H9 (cell line): ENCODE measurements around the gene CDC42EP4. TPM values are rescaled to one million over a fixed set of nuclear protein-coding genes. Genes with fewer than 3 reads are reported as not detected.

Experiments
- DNase-seq: peaks from one replicate; pipeline ENCODE4 v3.0.0-alpha.2; 2017
- H2AFZ ChIP-seq: one replicate; pipeline ENCODE4 v1.6.1; 2013; ENCODE audit warnings: mild to moderate bottlenecking, low read length, control low read depth, moderate library complexity
- H2AK5ac ChIP-seq: 2 replicates; pipeline ENCODE4 v1.6.1; 2013; ENCODE audit warnings: low read length, control low read depth, mixed read lengths; ENCODE audit not compliant: insufficient read length
- H2BK120ac ChIP-seq: one replicate; pipeline ENCODE4 v1.6.1; 2013; ENCODE audit warnings: low read depth, mild to moderate bottlenecking, low read length, control low read depth, inconsistent platforms; ENCODE audit not compliant: poor library complexity, severe bottlenecking
- H2BK12ac ChIP-seq: 2 replicates; pipeline ENCODE4 v1.6.1; 2013; ENCODE audit warnings: low read length, control low read depth, mixed read lengths, low read depth; ENCODE audit not compliant: insufficient read length
- H2BK15ac ChIP-seq: 2 replicates; pipeline ENCODE4 v1.6.1; 2013; ENCODE audit warnings: low read depth, low read length, control low read depth
- H2BK20ac ChIP-seq: one replicate; pipeline ENCODE4 v1.6.1; 2013; ENCODE audit warnings: low read depth, mild to moderate bottlenecking, low read length, control low read depth, inconsistent platforms; ENCODE audit not compliant: poor library complexity, severe bottlenecking
- H2BK5ac ChIP-seq: 2 replicates; pipeline ENCODE4 v1.6.1; 2013; ENCODE audit warnings: low read length, control low read depth, mixed read lengths; ENCODE audit not compliant: insufficient read length
- H3K14ac ChIP-seq: 2 replicates; pipeline ENCODE4 v1.6.1; 2013; ENCODE audit warnings: low read length, control low read depth; ENCODE audit not compliant: insufficient read depth
- H3K18ac ChIP-seq: 2 replicates; pipeline ENCODE4 v1.6.1; 2013; ENCODE audit warnings: low read depth, mild to moderate bottlenecking, mixed read lengths, low read length, control low read depth; ENCODE audit not compliant: insufficient read length
- H3K23ac ChIP-seq: 2 replicates; pipeline ENCODE4 v1.6.1; 2013; ENCODE audit warnings: low read length, control low read depth, mixed read lengths, low read depth; ENCODE audit not compliant: insufficient read length
- H3K23me2 ChIP-seq: 2 replicates; pipeline ENCODE4 v1.6.1; 2013; ENCODE audit warnings: low read depth, mild to moderate bottlenecking, mixed read lengths, low read length, control low read depth; ENCODE audit not compliant: insufficient read length, poor library complexity, severe bottlenecking
- H3K27ac ChIP-seq: 2 replicates; pipeline ENCODE4 v1.5.1; 2013; ENCODE audit warnings: low read length, control low read depth, mixed read lengths, low read depth; ENCODE audit not compliant: insufficient read length
- H3K27me3 ChIP-seq: 2 replicates; pipeline ENCODE4 v1.6.1; 2013; ENCODE audit warnings: low read length, control low read depth, inconsistent platforms; ENCODE audit not compliant: insufficient read depth
- H3K4ac ChIP-seq: 2 replicates; pipeline ENCODE4 v1.6.1; 2013; ENCODE audit warnings: low read depth, mild to moderate bottlenecking, control low read depth, inconsistent platforms, low read length, moderate library complexity
- H3K4me1 ChIP-seq: 2 replicates; pipeline ENCODE4 v1.6.1; 2013; ENCODE audit warnings: low read length, control low read depth, inconsistent platforms; ENCODE audit not compliant: insufficient read depth
- H3K4me2 ChIP-seq: 2 replicates; pipeline ENCODE4 v1.6.1; 2013; ENCODE audit warnings: low read length, control low read depth, mixed read lengths; ENCODE audit not compliant: insufficient read length, insufficient read depth
- H3K56ac ChIP-seq: 2 replicates; pipeline ENCODE4 v1.6.1; 2013; ENCODE audit warnings: low read depth, mild to moderate bottlenecking, mixed read lengths, low read length, control low read depth; ENCODE audit not compliant: insufficient read length
- H3K79me1 ChIP-seq: 2 replicates; pipeline ENCODE4 v1.6.1; 2013; ENCODE audit warnings: low read depth, mild to moderate bottlenecking, moderate library complexity, low read length, control low read depth, inconsistent platforms; ENCODE audit not compliant: insufficient read depth, poor library complexity, severe bottlenecking
- H3K79me2 ChIP-seq: 2 replicates; pipeline ENCODE4 v1.6.1; 2013; ENCODE audit warnings: low read length, control low read depth, inconsistent platforms; ENCODE audit not compliant: insufficient read depth
- H3K9ac ChIP-seq: 2 replicates; pipeline ENCODE4 v1.6.1; 2013; ENCODE audit warnings: low read length, control low read depth, mixed read lengths; ENCODE audit not compliant: insufficient read length; ENCODE audit errors: extremely low read depth
- H3K9me3 ChIP-seq: one replicate; pipeline ENCODE4 v1.6.1; 2013; ENCODE audit warnings: low read depth, low read length, inconsistent platforms; ENCODE audit not compliant: control insufficient read depth
- H3T11ph ChIP-seq: one replicate; pipeline ENCODE4 v1.6.1; 2013; ENCODE audit warnings: mild to moderate bottlenecking, low read length, control low read depth, inconsistent platforms
- H4K20me1 ChIP-seq: one replicate; pipeline ENCODE4 v1.6.1; 2013; ENCODE audit not compliant: control insufficient read depth, insufficient read length, insufficient read depth
- H4K5ac ChIP-seq: 2 replicates; pipeline ENCODE4 v1.6.1; 2013; ENCODE audit warnings: low read depth, mild to moderate bottlenecking, mixed read lengths, low read length, control low read depth; ENCODE audit not compliant: insufficient read length
- H4K8ac ChIP-seq: replicated peaks from 2 replicates; pipeline ENCODE4 v1.6.1; 2013; ENCODE audit warnings: low read length, control low read depth, mixed read lengths, low read depth; ENCODE audit not compliant: insufficient read length
- H4K91ac ChIP-seq: 2 replicates; pipeline ENCODE4 v1.6.1; 2013; ENCODE audit warnings: low read depth, mild to moderate bottlenecking, moderate library complexity, mixed read lengths, low read length, control low read depth; ENCODE audit not compliant: insufficient read length
- H3K27ac Mint-ChIP-seq, 3 experiments: 2 replicates in 2 of 3; 3 replicates in 1 of 3; pipeline ENCODE4 v1.8.0; 2020 to 2021; ENCODE audit warnings: mixed read lengths in 3 of 3, mild to moderate bottlenecking in 1 of 3, moderate library complexity in 1 of 3
- H3K27me3 Mint-ChIP-seq: 2 replicates; pipeline ENCODE4 v1.8.0; 2021; ENCODE audit warnings: low read depth, mild to moderate bottlenecking, moderate library complexity, mixed read lengths
- H3K36me3 Mint-ChIP-seq, 3 experiments: 2 replicates in 2 of 3; 3 replicates in 1 of 3; pipeline ENCODE4 v1.8.0; 2020 to 2021; ENCODE audit warnings: low read depth in 3 of 3, mixed read lengths in 3 of 3; ENCODE audit not compliant: insufficient read depth in 1 of 3
- H3K4me1 Mint-ChIP-seq, 2 experiments: 2 replicates each; pipeline ENCODE4 v1.8.0; 2020; ENCODE audit warnings: mixed read lengths in 2 of 2
- H3K4me3 Mint-ChIP-seq, 2 experiments: 2 replicates in 1 of 2; 3 replicates in 1 of 2; pipeline ENCODE4 v1.8.0; 2020 to 2021; ENCODE audit warnings: mild to moderate bottlenecking in 2 of 2, mixed read lengths in 2 of 2, moderate library complexity in 1 of 2
- H3K9me3 Mint-ChIP-seq, 2 experiments: 2 replicates in 1 of 2; 3 replicates in 1 of 2; pipeline ENCODE4 v1.8.0; 2020; ENCODE audit warnings: mild to moderate bottlenecking in 2 of 2, mixed read lengths in 2 of 2, moderate library complexity in 1 of 2
- CTCF ChIP-seq: fragments of 200-600 bp; sonication (generic); conservative IDR thresholded peaks from 3 replicates; pipeline ENCODE4 v1.8.0; 2021; ENCODE audit warnings: antibody characterized with exemption, mild to moderate bottlenecking
- WGBS: extraction: QIAGEN DNeasy Blood & Tissue Kit; methylation state at CpG from one replicate; pipeline ENCODE4 v1.1.7; 2013; ENCODE audit warnings: missing lambda C conversion rate, low lambda C conversion rate, mixed read lengths; ENCODE audit not compliant: insufficient read length; ENCODE audit errors: extremely low coverage; 5-methylcytosine and 5-hydroxymethylcytosine counted together
- total RNA-seq: library from RNA; stranded (reverse); gene quantifications from 2 replicates; pipeline ENCODE4 v1.2.1, GENCODE V29; 2021

The CDC42EP4 gene
- total RNA-seq, 1 experiment from 2014 or later: 27.1 TPM

- no peak for TF ChIP-seq CTCF
- Mint-ChIP-seq H3K27ac (no peak overlapping the region), H3K4me3 (no peak overlapping the region), H3K27me3 (no peaks in the 10 kb centered on the region), H3K9me3 (no peaks in the 10 kb centered on the region; a peak in 1 of 5 replicates), H3K36me3 (peaks cover 7 to 52% (median 50%) of the 10 kb centered on the region in 3 experiments; a peak in 6 of 7 replicates), H3K4me1 (peaks cover 17 to 20% of the 10 kb centered on the region in 2 experiments)
- Histone ChIP-seq H3K27me3 (no peaks in the 10 kb centered on the region), H4K91ac (no peak overlapping the region), H2BK12ac (no peak overlapping the region), H4K20me1 (no peaks in the 10 kb centered on the region), H3K4me1 (no peaks in the 10 kb centered on the region), H3K79me1 (peaks cover 3% of the 10 kb centered on the region), H2AK5ac (no peak overlapping the region), H2AFZ (no peak overlapping the region), H3K23me2 (peaks cover 12% of the 10 kb centered on the region), H3K9me3 (no peaks in the 10 kb centered on the region), H3K27ac (no peak overlapping the region), H2BK15ac (no peak overlapping the region), H2BK20ac (no peak overlapping the region), H3K18ac (no peak overlapping the region), H3K4ac (no peak overlapping the region), H4K8ac (no peak overlapping the region), H3K14ac (no peak overlapping the region), H3K9ac (no peak overlapping the region), H3K4me2 (no peak overlapping the region), H2BK5ac (no peak overlapping the region), H4K5ac (no peak overlapping the region), H3K56ac (no peak overlapping the region), H2BK120ac (no peak overlapping the region), H3K23ac (no peak overlapping the region), H3T11ph (no peak overlapping the region), H3K79me2 (peaks cover 22% of the 10 kb centered on the region)
- no peak for DNase-seq
- no CpG with 5 or more reads among the region's 10 CpGs for WGBS
Measured at GRCh38 chr17:73234736-73235135, 77.1 kb downstream of the CDC42EP4 start.

Other genes starting within 250 kb of the CDC42EP4 start
- gene SLC39A11, start 219.3 kb downstream of the CDC42EP4 start, total RNA-seq: 14.5 and 15.2 TPM in 2 replicates
- 2.0 TPM in 2 replicates for gene SSTR2, start 147.0 kb downstream of the CDC42EP4 start, total RNA-seq
- 23.2 and 26.5 TPM in 2 replicates for gene COG1, start 118.9 kb downstream of the CDC42EP4 start, total RNA-seq
- gene CPSF4L, start 50.1 kb downstream of the CDC42EP4 start, total RNA-seq: not detected in 2 replicates